Measurements from ENCODE around the gene CCDC57.
"Not testable (repeated sequence)": the region's sequence is repeated elsewhere in the genome, so short reads cannot be mapped to it uniquely, and the experiment has no call there.

The CCDC57 gene

DNA sequence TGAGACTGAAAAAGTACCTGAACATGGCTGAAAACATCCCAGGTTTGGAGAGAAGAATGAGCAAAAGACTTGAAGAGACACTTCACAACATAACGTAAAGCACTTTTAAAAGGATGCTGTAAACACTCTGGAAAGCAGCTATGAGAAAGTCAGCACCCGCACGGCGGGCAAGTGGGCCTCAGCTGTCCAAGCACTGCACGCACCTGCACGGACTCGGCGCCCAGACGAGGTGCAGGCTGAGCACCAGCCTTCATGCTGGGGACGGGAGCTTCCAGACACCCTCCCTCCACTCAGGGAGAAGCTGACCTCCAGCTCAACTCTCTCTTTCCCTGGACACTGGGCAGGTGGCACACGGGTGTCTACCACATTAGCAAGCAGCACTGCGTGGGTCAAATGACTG lies 13.1 kb downstream of the CCDC57 start:
- no peak for DNase-seq

DNA sequence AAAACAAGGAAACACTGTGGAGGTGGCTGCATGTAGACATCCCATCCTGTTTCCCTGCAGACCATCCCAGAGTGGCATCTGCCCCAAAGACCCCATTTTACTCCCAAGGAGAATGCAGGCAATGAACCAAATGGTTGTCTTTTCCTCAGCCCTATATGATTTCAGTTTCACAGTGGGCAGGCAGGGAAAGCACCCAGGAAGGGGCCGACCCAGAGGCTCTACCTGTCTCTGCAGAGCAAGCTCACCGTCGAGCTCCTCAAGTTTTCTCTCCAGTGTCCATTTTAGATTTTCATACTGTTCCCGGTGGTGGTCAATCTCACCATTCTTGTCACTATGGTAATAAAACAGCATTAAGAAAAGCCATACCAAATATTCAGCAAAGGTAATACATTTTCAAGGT lies 14.6 kb downstream of the CCDC57 start:
- DNase-seq: no peak

DNA sequence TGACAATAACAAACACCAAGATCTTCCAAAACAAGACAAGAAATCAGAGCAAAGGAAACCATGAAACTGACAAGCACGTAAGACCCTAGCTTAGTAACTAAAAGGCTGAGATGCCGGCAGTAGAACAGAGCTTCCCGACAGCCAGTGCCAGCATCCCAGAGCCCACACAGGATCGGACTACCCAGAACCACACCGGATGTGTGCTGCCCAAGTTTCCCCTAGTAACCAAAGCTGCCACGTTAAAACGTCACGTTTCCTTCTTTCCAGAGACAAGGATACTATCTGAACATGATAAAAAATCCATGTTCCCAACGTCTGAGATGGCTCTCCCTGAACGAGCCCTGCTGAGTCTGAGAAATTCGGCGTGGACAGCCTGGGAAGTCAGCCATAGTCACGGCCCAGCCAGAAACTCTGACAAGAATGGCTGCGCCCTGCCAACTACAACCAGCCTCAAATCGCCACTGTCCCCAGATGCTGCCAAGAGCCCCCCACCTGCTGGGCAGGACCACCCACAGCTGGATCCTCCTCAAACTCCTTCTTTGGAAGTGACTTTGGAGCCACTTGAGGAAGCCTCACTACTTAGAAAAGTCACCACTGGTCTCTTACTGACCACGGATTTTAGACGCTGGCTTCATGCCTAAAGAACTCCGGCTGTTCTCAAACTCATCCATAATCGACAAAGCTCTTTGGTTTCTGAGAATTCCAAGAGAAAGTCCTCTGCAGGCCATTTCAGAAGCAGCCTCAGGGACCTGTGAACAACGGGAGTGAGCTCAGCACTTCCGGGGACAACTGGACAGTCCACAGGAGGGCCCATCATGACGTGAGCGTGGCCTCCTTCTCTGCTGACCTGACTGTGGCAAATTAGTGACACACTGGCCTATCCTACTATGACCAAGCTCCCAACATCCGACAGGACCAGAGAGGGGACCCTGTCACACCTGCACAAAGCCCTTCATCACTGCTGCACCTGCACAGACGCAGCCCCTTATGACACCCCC lies 16.7 kb downstream of the CCDC57 start:
- no peak for DNase-seq

DNA sequence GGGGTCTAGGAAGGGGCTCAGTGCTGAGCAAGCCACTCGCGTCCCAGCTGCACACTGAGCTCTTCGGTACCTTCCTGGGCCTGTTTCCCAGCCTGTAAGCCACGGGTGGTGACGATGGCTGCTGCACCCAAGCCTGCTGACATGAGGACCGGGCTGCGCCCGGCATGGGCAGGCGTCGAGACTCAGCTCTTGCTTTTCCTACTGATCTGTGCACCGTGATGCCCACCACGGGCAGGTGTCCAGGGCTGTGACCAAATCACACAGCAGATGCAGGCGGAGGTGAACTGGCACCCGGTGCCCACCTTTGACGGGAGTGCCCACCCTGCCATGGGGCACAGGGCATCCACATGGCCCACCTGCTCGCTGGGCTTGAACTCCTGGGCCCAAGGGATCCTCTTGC lies 17.9 kb downstream of the CCDC57 start:
- DNase-seq: no peak

DNA sequence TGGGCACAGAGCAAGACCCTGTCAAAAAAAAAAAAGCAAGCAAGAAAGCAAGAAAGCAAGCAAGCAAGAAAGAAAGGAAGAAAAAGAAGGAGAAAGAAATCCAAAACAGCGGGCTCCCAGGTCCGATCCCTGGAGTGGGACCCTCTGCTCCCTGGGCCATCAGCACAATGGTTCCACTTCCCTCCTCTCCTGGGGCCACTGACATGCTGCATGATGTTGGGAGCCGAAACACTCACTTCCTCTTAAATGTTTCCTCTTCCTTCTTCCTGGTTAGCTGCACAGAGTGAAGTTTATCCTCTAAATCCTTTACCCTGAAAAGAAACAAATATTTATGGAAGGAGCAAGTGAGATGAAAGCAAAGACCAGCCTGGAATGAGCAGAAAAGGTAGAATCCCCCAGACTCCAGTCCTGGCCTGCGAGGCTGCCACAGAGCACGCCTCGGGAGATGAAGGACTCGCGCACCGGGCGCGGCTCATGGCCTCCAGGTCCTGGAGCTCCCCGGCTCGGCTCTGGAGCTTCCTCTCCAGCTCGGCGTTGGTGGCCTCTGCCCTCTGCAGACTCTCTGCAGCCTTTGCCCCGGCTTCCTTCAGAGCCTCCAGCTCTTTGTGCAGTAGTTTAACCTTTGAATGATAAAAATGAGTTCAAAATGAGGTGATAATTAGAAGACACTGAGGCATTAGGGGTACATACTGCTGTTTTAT lies 19.0 kb downstream of the CCDC57 start:
- no peak for DNase-seq

DNA sequence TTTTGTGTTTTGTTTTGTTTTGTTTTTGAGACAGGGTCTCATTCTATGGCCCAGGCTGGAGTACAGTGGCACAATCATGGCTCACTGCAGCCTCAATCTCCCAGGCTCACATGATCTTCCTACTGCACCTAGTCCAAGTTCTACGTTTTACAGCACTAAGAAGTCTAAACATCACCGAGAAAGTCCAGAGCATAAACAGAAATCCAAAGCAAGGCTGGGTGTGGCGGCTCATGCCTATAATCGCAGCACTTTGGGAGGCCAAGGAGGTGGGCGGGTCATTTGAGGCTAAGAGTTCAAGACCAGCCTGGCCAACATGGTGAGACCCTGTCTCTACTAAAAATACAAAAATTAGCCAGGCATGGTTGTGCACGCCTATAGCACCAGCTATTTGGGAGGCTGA lies 19.6 kb downstream of the CCDC57 start:
- DNase-seq: not testable (repeated sequence)

DNA sequence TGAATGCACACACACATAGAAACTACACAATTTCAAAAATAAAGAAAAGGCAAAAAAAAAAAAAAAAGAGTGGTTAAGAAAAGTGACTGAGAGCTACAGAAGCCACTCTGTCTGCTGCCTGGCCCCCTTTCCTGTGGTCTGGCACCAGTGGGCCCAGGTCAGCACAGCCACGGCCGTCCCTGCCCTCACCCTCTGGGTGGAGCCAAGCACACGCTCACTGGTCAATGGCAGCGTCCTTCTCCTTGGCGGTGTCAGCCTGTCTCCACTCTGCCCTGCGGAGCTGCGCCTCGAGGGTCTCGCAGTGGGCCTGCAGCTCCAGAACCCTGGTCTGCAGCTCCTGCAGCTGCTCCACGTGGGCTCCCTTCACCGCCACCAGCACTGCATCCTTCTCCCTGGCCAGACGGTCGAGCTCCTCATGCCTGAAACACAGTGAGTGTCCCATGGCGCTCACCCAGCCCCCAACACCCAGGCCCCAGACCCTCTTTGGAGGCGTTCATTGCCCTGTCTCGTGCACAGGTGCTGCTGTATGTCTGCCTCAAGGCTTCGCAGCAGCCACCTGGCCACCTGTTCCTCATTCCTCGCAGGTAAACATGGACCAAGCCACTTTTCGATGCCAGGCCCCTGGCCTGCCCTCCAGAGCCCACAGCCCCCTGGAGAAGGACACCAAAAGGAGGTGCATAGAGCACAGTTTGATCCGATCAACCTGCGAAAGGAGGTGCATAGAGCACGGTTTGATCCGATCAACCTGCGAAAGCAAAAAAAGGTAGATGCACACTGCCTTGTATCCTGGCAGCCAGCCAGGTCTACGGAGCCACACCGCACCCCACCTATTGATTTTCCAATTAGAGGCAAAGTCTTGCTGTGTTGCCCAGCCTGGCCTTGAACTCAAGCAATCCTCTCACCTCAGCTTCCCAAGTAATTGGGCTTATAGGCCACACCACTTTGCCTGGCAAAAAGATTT lies 24.4 kb downstream of the CCDC57 start:
- no peak for DNase-seq

DNA sequence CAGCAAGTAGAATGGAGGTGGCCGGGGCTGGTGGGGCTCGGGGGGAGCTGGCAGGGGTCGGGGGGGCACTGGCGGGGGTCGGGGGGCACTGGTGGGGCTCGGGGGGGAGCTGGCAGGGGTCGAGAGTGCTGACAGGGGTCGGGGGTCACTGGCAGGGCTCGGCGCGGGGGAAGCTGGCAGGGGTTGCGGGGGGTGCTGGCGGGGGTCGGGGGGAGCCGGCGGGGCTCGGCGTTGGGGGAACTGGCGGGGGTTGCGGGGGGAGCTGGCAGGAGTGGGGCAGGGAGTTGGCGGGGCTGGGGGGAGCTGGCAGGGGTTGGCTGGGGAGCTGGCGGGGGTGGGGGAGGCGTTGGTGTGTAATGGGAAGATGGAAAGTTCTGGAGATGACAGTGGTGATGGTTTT lies 25.1 kb downstream of the CCDC57 start:
- no peak for DNase-seq

DNA sequence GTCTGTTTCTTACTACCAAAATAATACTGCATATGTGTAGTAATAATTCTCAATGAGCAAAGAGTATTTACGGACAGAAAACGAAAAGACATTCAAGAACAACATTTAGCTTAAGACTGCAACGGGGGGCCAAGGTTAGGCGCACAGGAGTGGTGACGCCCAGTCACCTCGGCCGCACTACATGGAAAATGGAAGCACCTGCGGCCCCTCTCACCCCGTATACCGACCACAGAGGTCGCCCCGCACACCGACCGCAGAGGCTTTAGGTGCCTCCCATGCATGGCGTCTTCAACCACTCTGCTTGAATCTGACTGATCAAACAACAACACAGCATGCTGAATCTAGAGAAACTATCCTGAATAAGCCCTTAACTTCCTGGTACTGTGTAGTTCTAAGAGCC lies 26.4 kb downstream of the CCDC57 start:
- DNase-seq: no peak

DNA sequence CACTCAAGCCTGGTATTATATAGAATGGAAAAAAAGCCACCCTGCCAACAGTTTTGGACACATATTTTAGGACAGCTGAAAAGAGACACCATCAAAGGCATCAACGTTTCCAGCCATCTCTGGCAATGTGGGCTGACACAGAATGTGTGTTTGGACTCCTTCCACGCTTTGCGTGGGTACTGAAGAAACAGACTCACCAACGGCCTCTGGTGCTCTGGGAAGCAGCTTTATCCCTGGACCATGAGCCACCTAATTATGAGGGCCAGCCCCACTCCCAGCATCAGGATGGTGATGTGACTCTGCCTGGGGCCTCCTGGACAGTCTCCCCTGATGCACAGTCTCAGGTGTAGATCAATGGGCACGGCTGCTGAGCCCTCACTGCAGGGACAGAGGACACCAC lies 27.9 kb downstream of the CCDC57 start:
- DNase-seq: no peak

DNA sequence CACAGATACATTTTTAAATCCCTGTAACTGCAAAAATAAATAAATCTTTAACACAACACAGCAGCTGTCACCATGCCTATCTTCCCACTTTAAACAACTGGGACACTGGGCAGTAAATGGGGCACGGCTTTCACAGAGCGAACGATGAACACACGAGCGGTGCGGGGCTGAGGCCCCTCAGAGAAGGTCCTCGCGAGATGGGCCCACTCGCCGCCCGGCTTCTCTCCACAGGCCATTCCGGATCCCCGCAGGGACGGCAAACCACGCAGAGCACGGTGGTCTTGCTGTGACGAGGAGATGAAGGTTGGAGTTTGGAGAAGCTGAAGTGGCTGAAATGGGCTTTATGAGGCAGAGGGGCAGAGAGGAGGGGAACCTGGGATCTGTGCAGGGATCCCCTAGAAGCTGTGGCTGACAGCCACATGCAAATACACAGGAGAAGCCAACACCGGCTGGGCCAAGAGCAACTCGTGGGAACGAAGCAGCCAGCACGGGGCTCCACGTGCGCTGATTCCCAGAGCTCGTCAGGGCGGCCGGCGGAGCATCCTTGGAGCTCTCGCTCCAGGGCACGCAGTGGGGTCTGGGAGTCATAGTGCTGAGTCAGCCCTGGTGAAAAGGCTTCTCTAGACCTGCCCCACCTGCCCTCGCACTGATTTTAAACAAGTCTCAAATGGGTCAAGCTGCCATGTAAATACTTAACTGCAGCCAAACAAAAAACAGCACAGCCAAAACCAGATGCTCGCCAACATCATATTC lies 31.7 kb downstream of the CCDC57 start:
- DNase-seq: no peak

DNA sequence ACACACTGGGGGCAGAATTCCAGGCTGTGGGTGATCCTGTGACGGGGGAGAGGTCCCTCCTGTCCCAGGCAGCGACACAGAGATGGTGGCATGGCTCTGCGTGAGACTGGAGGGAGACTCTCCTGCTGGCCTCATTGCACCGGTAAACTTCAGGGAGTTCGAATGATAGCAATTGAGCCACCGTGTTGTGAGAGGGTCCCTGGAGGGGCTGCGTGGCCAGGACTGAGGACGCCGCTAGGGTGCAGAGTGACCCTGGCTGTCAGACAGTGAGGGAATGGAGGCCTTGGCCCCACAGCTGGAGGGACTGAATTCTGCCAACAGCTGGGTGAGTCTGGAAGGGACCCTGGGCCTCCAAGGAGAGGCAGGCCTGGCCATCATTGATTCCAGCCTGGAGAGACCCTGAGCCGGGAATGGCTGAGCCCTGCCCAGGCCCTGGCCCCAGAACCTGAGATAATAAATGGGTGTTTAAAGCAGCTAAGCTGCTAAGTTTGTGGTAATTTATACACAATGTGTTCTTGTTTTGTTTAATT lies 32.6 kb downstream of the CCDC57 start:
- no peak for DNase-seq

DNA sequence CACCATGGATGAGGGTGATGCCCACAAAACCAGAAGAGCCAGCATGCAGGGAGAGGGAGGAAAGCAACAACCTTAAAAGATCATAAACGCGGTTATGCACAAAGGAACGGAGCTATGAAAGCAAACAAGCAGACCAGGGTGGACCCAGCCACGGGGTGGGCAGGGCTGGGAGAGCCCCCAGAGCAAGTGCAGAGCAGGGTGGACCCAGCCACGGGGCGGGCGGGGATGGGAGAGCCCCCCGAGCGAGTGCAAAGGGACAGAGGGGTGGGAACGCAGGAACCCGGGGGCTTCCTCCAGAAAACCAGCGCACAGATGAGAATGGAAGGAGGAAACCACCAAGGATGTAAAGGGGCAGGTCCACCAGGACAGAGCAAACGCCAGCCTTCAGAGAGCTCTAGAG lies 33.2 kb downstream of the CCDC57 start:
- no peak for DNase-seq

DNA sequence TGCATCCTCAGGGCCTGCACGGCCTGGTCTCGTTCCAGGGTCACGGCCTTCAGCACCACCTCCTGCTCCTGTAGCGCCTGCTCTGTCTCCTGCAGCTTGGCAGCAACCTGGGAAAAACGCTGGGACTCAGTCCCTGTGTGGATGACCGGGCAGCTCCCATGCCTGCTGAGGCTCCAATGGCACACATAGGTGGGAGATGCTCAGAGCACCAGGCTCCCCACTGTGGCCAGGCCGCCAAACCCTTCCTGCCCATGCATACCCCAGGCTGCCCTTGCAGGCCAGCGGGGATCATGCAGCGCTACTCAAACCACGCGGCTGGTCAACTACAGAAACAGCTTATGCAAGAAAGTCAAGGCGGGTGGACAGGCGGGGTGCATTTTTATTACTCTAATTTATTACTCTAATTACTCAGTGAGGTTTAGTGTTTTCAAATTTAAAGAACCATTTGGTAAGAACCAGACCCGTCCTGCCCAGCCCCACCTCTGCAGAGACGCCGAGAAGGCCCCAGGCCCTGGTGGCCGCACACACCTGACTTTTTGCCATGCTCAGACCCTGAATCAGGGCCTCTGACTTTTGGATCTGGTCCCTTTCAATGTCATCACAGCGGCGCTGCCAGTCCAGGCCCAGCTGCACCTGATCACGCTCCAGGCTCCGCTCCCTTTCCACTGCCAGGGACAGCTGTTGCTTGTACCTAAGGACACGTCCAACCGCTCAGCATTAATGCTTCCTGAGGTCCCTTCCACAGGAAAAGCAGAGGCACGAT lies 34.0 kb downstream of the CCDC57 start:
- no peak for DNase-seq

DNA sequence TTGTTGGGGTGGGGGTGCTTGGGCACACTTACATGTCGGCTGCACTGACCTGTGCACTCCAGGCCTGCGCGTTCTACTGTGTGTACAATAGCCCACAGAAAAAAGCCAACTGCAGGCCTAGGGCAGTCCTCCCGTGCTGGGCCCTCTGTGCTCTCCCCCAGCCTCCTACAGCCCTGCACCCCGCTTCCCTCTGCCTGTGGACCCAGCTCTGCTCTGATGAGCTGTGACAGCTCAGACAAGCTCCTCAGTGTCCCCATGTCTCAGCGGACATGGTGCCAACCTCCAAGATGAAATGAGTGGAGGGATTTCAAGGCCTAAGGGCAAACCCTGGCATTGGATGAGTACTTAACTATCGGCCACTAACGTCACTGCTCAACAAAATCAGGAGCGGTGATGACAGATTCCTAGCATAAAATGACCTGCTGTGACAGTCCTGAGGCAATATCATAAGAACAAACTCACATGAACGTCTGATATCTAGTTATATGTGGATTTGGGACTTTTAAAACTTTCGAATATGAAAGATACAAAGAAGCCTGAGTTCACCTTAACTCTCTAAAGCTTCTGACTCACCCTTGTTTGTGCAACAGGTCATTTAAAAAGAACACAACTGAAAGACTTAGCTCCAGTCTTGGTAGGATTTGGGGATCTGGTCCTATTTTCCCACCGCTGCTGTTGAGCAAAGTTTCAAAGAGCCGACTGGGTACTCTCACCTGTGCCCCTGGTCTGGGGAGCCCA lies 34.7 kb downstream of the CCDC57 start:
- no peak for DNase-seq

DNA sequence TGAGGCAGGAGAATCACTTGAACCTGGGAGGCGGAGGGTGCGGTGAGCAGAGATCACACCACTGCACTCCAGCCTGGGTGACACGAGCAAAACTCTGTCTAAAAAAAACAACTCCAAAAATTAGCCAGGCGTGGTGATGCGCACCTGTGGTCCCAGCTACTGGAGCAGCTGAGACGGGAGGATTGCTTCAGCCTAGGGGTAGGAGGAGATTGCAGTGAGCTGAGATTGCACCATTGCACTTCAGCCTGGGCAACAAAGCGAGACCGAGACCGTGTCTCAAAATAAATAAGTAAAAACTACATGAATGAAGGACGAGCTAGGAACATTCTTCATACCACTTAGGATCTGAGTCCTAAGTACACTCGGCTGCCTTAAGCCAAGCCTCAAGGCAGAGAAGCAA lies 35.4 kb downstream of the CCDC57 start:
- no peak for DNase-seq

DNA sequence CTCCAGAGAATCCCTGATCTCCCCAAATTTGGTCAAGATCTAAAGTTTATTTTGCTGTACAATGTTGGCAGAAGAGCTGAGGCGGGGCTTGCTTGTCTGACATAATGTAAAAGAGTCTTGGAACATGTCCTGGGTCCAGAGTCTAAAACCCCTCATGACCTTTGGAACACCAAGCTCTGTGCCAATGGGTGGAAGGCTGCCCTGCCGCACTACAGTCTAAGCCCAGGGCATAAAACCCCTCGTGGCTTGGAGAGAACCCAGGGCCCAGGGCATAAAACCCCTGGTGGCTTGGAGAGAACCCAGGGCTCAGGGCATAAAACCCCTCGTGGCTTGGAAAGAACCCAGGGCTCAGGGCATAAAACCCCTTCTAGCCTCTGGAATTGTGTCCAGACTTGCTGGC lies 36.7 kb downstream of the CCDC57 start:
- DNase-seq: no peak

DNA sequence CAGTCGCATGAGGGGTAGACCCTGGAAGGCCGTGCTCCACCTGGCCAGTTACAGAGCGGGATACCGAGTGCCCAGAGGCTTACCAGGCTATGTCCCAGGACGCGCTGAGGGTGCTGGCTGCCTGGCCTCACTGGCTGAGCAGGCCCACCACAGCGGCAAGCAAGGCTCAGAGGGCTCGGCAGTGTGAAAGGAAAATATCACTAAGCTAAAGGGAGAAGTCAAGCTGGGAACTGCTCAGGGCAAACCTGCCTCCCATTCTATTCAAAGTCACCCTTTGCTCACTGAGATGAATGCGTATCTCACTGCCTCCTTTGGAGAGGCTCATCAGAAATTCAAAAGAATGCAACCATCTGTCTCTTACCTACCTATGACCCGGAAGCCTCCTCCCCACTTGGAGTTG lies 37.4 kb downstream of the CCDC57 start:
- no peak for DNase-seq

DNA sequence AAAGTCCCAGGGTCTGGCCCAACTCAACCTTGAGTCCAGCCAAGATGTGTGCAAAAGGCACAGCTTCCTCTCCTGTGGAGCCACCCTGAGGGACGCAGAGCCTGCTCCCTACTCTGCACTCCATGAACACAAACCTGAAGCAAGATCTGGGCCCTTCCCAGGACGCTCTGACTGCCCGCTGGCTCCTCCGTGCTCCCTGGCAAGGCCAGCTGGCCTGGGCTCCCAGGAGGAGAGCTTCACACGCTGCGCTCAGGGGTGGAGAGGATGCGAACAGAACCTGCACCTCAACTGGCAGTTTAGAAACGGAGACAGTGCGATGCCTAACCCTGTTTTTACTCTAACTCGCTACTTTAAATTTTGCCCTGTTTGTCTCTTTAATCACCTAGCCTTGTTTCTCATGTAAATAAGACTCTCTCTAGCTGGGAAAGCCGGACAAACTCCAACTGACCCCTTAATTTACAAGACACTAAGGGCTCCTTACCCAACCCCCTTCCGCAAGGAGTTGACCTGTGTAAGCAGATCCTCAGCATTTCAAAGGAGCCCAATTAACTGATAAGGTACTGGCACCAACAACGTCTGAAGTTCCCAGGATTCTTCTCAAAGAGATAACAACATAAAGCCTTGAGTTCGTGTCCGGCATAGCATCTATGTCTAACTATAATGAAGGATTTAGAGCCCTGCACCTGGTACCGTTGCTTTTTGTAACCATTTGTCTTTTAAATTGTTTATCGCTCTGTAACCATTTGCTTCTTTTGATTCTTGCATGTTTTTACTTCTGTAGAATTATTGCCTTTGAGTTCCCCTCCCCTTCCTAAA lies 38.4 kb downstream of the CCDC57 start:
- DNase-seq: not testable (repeated sequence)

All from SHP77 treated with DMSO at 0.1 percent for 48 hours (cell line).